Measurements from ENCODE around the gene DCD. TPM values are rescaled to one million over a fixed set of nuclear protein-coding genes. Genes with fewer than 3 reads are reported as not detected.

Gene DCD
- total and polyA plus RNA-seq, 4 experiments from 2014 or later = not detected

- no peak overlapping the region for H3K4me3 ChIP-seq (ENCODE audit: low read length in 2 of 2)
- ChIA-PET POLR2A (ENCODE audit: partially characterized antibody) (no interaction called here), CTCF (ENCODE audit: partially characterized antibody) (interaction anchor here (0.7 kb wide), 1 partner anchor 27 kb away, joined by 3 read pairs; no protein-coding TSS in a partner anchor)
- peaks cover 45 to 47% of the 10 kb centered on the region in 2 donors for H3K27me3 Mint-ChIP-seq
- H3K4me1 ChIP-seq (ENCODE audit: insufficient read depth, low read length) = no peaks in the 10 kb centered on the region
- peaks cover 1 to 22% (median 15%) of the 10 kb centered on the region in 8 donors for H3K9me3 Mint-ChIP-seq
- peaks cover 10% of the 10 kb centered on the region for H3K27me3 ChIP-seq (ENCODE audit: insufficient read depth, low read length)
- H3K9me3 ChIP-seq (ENCODE audit: control insufficient read depth in 1 of 2, low read length in 2 of 2) = no peaks in the 10 kb centered on the region
- no peak overlapping the region for H3K4me3 Mint-ChIP-seq
- H3K36me3 ChIP-seq (ENCODE audit: insufficient read depth, low read length) = no peaks in the 10 kb centered on the region
- no peak overlapping the region for H3K27ac ChIP-seq (ENCODE audit: low read depth, low read length)
- peaks cover 0 to 10% (median under 1%) of the 10 kb centered on the region in 4 donors for H3K4me1 Mint-ChIP-seq
- H3K36me3 Mint-ChIP-seq = no peaks in the 10 kb centered on the region
- H3K27ac Mint-ChIP-seq = no peak overlapping the region
- no peak for DNase-seq
- intact Hi-C loops (cut with micrococcal nuclease) = no loop called here
These were observed 23.6 kb downstream of the DCD start for GRCh38 chr12:54624315-54625279.

GRCh38 chr12:54622463-54623183, 25.5 kb downstream of the DCD start:
- H3K9me3 Mint-ChIP-seq = peaks cover 0 to 13% (median 9%) of the 10 kb centered on the region in 8 donors
- no peak overlapping the region for H3K4me3 Mint-ChIP-seq
- POLR2A ChIA-PET (ENCODE audit: partially characterized antibody) = no interaction called here
- Histone ChIP-seq H3K27me3 (ENCODE audit: insufficient read depth, low read length) (peaks cover 16% of the 10 kb centered on the region), H3K27ac (ENCODE audit: low read depth, low read length) (no peak overlapping the region), H3K4me1 (ENCODE audit: insufficient read depth, low read length) (no peaks in the 10 kb centered on the region), H3K36me3 (ENCODE audit: insufficient read depth, low read length) (no peaks in the 10 kb centered on the region), H3K9me3 (ENCODE audit: control insufficient read depth in 1 of 2, low read length in 2 of 2) (no peaks in the 10 kb centered on the region), H3K4me3 (ENCODE audit: low read length in 2 of 2) (no peak overlapping the region)
- no peak overlapping the region for H3K27ac Mint-ChIP-seq
- intact Hi-C loops (cut with micrococcal nuclease) = no loop called here
- H3K36me3 Mint-ChIP-seq = no peaks in the 10 kb centered on the region
- peaks cover 0 to 10% (median under 1%) of the 10 kb centered on the region in 4 donors for H3K4me1 Mint-ChIP-seq
- DNase-seq = no peak
- CTCF ChIA-PET (ENCODE audit: partially characterized antibody) = no interaction called here
- H3K27me3 Mint-ChIP-seq = peaks cover 40 to 47% of the 10 kb centered on the region in 2 donors

- ChIA-PET CTCF (ENCODE audit: partially characterized antibody) (no interaction called here), POLR2A (ENCODE audit: partially characterized antibody) (no interaction called here)
- Mint-ChIP-seq H3K27ac (no peak overlapping the region), H3K36me3 (no peaks in the 10 kb centered on the region), H3K9me3 (peaks cover 0 to 2% (median 0%) of the 10 kb centered on the region in 8 donors), H3K27me3 (peaks cover 28 to 42% of the 10 kb centered on the region in 2 donors), H3K4me1 (no peaks in the 10 kb centered on the region), H3K4me3 (no peak overlapping the region)
- H3K9me3 ChIP-seq (ENCODE audit: control insufficient read depth in 1 of 2, low read length in 2 of 2) = no peaks in the 10 kb centered on the region
- no peak for DNase-seq
- no peaks in the 10 kb centered on the region for H3K36me3 ChIP-seq (ENCODE audit: insufficient read depth, low read length)
- intact Hi-C loops (cut with micrococcal nuclease) = no loop called here
- no peak overlapping the region for H3K27ac ChIP-seq (ENCODE audit: low read depth, low read length)
- no peak overlapping the region for H3K4me3 ChIP-seq (ENCODE audit: low read length in 2 of 2)
- H3K4me1 ChIP-seq (ENCODE audit: insufficient read depth, low read length) = peaks cover 3% of the 10 kb centered on the region
- peaks cover 28% of the 10 kb centered on the region for H3K27me3 ChIP-seq (ENCODE audit: insufficient read depth, low read length)
These were observed 31.1 kb downstream of the DCD start for GRCh38 chr12:54616933-54617680.

- Mint-ChIP-seq H3K36me3 (no peaks in the 10 kb centered on the region), H3K9me3 (peaks cover 0 to 2% (median 0%) of the 10 kb centered on the region in 8 donors), H3K27ac (no peak overlapping the region), H3K4me1 (no peaks in the 10 kb centered on the region), H3K4me3 (no peak overlapping the region), H3K27me3 (peaks cover 25 to 31% of the 10 kb centered on the region in 2 donors)
- ChIA-PET CTCF (ENCODE audit: partially characterized antibody) (no interaction called here), POLR2A (ENCODE audit: partially characterized antibody) (no interaction called here)
- Histone ChIP-seq H3K9me3 (ENCODE audit: control insufficient read depth in 1 of 2, low read length in 2 of 2) (no peaks in the 10 kb centered on the region), H3K27ac (ENCODE audit: low read depth, low read length) (no peak overlapping the region), H3K4me3 (ENCODE audit: low read length in 2 of 2) (no peak overlapping the region), H3K27me3 (ENCODE audit: insufficient read depth, low read length) (peaks cover 23% of the 10 kb centered on the region), H3K36me3 (ENCODE audit: insufficient read depth, low read length) (no peaks in the 10 kb centered on the region), H3K4me1 (ENCODE audit: insufficient read depth, low read length) (peaks cover 3% of the 10 kb centered on the region)
- intact Hi-C loops (cut with micrococcal nuclease) = no loop called here
- DNase-seq = no peak
These were observed 35.9 kb downstream of the DCD start for GRCh38 chr12:54612225-54612750.

- Mint-ChIP-seq H3K4me1 (no peaks in the 10 kb centered on the region), H3K4me3 (no peak overlapping the region), H3K36me3 (no peaks in the 10 kb centered on the region), H3K27me3 (peaks cover 26 to 28% of the 10 kb centered on the region in 2 donors), H3K27ac (no peak overlapping the region), H3K9me3 (peaks cover 0 to 1% (median 0%) of the 10 kb centered on the region in 8 donors)
- intact Hi-C loops (cut with micrococcal nuclease) = no loop called here
- Histone ChIP-seq H3K27ac (ENCODE audit: low read depth, low read length) (no peak overlapping the region), H3K36me3 (ENCODE audit: insufficient read depth, low read length) (no peaks in the 10 kb centered on the region), H3K4me1 (ENCODE audit: insufficient read depth, low read length) (no peaks in the 10 kb centered on the region), H3K4me3 (ENCODE audit: low read length in 2 of 2) (no peak overlapping the region), H3K27me3 (ENCODE audit: insufficient read depth, low read length) (peaks cover 19% of the 10 kb centered on the region), H3K9me3 (ENCODE audit: control insufficient read depth in 1 of 2, low read length in 2 of 2) (no peaks in the 10 kb centered on the region)
- CTCF ChIA-PET (ENCODE audit: partially characterized antibody) = no interaction called here
- POLR2A ChIA-PET (ENCODE audit: partially characterized antibody) = no interaction called here
- no peak for DNase-seq
These were observed 36.4 kb downstream of the DCD start for GRCh38 chr12:54611715-54612149.

- Histone ChIP-seq H3K4me1 (ENCODE audit: insufficient read depth, low read length) (no peaks in the 10 kb centered on the region), H3K27me3 (ENCODE audit: insufficient read depth, low read length) (peaks cover 8% of the 10 kb centered on the region), H3K4me3 (ENCODE audit: low read length in 2 of 2) (no peak overlapping the region), H3K36me3 (ENCODE audit: insufficient read depth, low read length) (no peaks in the 10 kb centered on the region), H3K9me3 (ENCODE audit: control insufficient read depth in 1 of 2, low read length in 2 of 2) (no peaks in the 10 kb centered on the region), H3K27ac (ENCODE audit: low read depth, low read length) (no peak overlapping the region)
- intact Hi-C loops (cut with micrococcal nuclease) = no loop called here
- CTCF ChIA-PET (ENCODE audit: partially characterized antibody) = interaction anchor here (1.5 kb wide), 1 partner anchor 12 kb away, joined by 4 read pairs; no protein-coding TSS in a partner anchor
- Mint-ChIP-seq H3K27ac (no peak overlapping the region), H3K4me3 (no peak overlapping the region), H3K9me3 (no peaks in the 10 kb centered on the region), H3K27me3 (peaks cover 7 to 12% of the 10 kb centered on the region in 2 donors), H3K4me1 (no peaks in the 10 kb centered on the region), H3K36me3 (no peaks in the 10 kb centered on the region)
- no peak for DNase-seq
- POLR2A ChIA-PET (ENCODE audit: partially characterized antibody) = no interaction called here
These were observed 39.4 kb downstream of the DCD start for GRCh38 chr12:54608769-54609168.

Data from CD4-positive, alpha-beta memory T cell (primary cell).